CD4-positive, alpha-beta T cell (primary cell): ENCODE data around the gene DOCK4. TPM values are rescaled to one million over a fixed set of nuclear protein-coding genes. Genes with fewer than 3 reads are reported as not detected.

Experiments used
- ATAC-seq: fragments of 200-7000 bp; cut with Tn5 transposase; one replicate; pipeline ENCODE4 v1.10.0; 2022; ENCODE audit warnings: mild to moderate bottlenecking; ENCODE audit not compliant: poor library complexity
- CTCF ChIA-PET: fragments of 350-600 bp; sonication (Branson Sonifier 250); formaldehyde crosslinking; loops from one replicate; lab custom pipeline; 2021; ENCODE audit warnings: antibody characterized with exemption, inconsistent platforms; lab: Charles Lee
- POLR2A ChIA-PET: fragments of 350-600 bp; sonication (Branson Sonifier 250); formaldehyde crosslinking; loops from one replicate; lab custom pipeline; 2021; ENCODE audit warnings: antibody characterized with exemption, inconsistent platforms; lab: Charles Lee
- DNase-seq, 14 experiments: peaks; one replicate each; pipeline ENCODE4 v3.0.0-alpha.2; 2013 to 2020; ENCODE audit warnings: mixed read lengths in 2 of 14
- H3K27ac ChIP-seq, 2 donors: one replicate each; pipeline versions ENCODE4 v1.5.1 to v1.7.0; 2013; ENCODE audit warnings: low read length in 2 of 2, low read depth in 1 of 2, mild to moderate bottlenecking in 1 of 2
- H3K27me3 ChIP-seq, 2 experiments: 1 replicate in 1 of 2; 2 replicates in 1 of 2; pipeline versions ENCODE4 v1.6.1 to v1.7.0; 2013; ENCODE audit warnings: low read length in 2 of 2, control low read depth in 1 of 2, mild to moderate bottlenecking in 1 of 2, moderate library complexity in 1 of 2; ENCODE audit not compliant: insufficient read depth in 2 of 2, control insufficient read depth in 1 of 2
- H3K36me3 ChIP-seq: one replicate; pipeline ENCODE4 v1.6.1; 2013; ENCODE audit warnings: low read length, control low read depth; ENCODE audit not compliant: insufficient read depth
- H3K4me1 ChIP-seq: one replicate; pipeline ENCODE4 v1.6.1; 2013; ENCODE audit warnings: low read length, control low read depth; ENCODE audit not compliant: insufficient read depth
- H3K4me3 ChIP-seq: one replicate; pipeline ENCODE4 v1.5.1; 2013; ENCODE audit warnings: mild to moderate bottlenecking, low read length, moderate library complexity
- H3K9me3 ChIP-seq, 2 experiments: 1 replicate in 1 of 2; 2 replicates in 1 of 2; pipeline versions ENCODE4 v1.6.1 to v1.7.0; 2013; ENCODE audit warnings: low read length in 2 of 2, mild to moderate bottlenecking in 2 of 2, control low read depth in 1 of 2, moderate library complexity in 1 of 2; ENCODE audit not compliant: control insufficient read depth in 1 of 2, insufficient read depth in 1 of 2
- H3K27ac Mint-ChIP-seq: one replicate; pipeline ENCODE4 v1.8.0; 2020; ENCODE audit warnings: mixed read lengths
- H3K27me3 Mint-ChIP-seq: one replicate; pipeline ENCODE4 v1.8.0; 2021; ENCODE audit warnings: mixed read lengths
- H3K36me3 Mint-ChIP-seq: one replicate; pipeline ENCODE4 v1.8.0; 2021; ENCODE audit warnings: low read depth, mixed read lengths
- H3K4me1 Mint-ChIP-seq: one replicate; pipeline ENCODE4 v1.8.0; 2021; ENCODE audit warnings: low read depth, mixed read lengths
- H3K4me3 Mint-ChIP-seq: one replicate; pipeline ENCODE4 v1.8.0; 2020; ENCODE audit warnings: mild to moderate bottlenecking, mixed read lengths
- H3K9me3 Mint-ChIP-seq: one replicate; pipeline ENCODE4 v1.8.0; 2020; ENCODE audit warnings: mixed read lengths
- intact Hi-C, 2 experiments: fragments of 100-400 bp; cut with DNase I in 1 of 2; cut with micrococcal nuclease in 1 of 2; formaldehyde crosslinking; loops; one replicate each; pipeline versions ENCODE4 v1.15.1 to v1.9.0; 2023 to 2025; cut with DNase I, micrococcal nuclease
- total RNA-seq, 174 experiments: library from RNA in 2 of 174; stranded (reverse) in 2 of 174; gene quantifications; one replicate each; pipeline ENCODE4 v1.2.3 and lab custom pipeline; 2021 to 2026
- TF ChIP-seq, protein P1 (sequence below): fragments of 200-600 bp; IDR thresholded peaks from one replicate; pipeline ENCODE4 v1.8.0; 2022; ENCODE audit warnings: antibody characterized with exemption, mild to moderate bottlenecking

DOCK4 gene
- total RNA-seq, 2 experiments from 2014 or later = 0.31 to 0.38 TPM

- no peaks in the 10 kb centered on the region for H3K4me1 Mint-ChIP-seq
- Histone ChIP-seq H3K36me3 (no peaks in the 10 kb centered on the region), H3K4me1 (no peaks in the 10 kb centered on the region), H3K27ac (no peak overlapping the region), H3K4me3 (no peak overlapping the region), H3K9me3 (no peaks in the 10 kb centered on the region), H3K27me3 (no peaks in the 10 kb centered on the region)
- H3K27ac Mint-ChIP-seq = no peak overlapping the region
- ChIA-PET CTCF (no interaction called here), POLR2A (no interaction called here)
- H3K4me3 Mint-ChIP-seq = no peak overlapping the region
- no peak for ATAC-seq
- H3K27me3 Mint-ChIP-seq = no peaks in the 10 kb centered on the region
- DNase-seq = no peak
- no peaks in the 10 kb centered on the region for H3K36me3 Mint-ChIP-seq
- TF ChIP-seq, protein P1, sequence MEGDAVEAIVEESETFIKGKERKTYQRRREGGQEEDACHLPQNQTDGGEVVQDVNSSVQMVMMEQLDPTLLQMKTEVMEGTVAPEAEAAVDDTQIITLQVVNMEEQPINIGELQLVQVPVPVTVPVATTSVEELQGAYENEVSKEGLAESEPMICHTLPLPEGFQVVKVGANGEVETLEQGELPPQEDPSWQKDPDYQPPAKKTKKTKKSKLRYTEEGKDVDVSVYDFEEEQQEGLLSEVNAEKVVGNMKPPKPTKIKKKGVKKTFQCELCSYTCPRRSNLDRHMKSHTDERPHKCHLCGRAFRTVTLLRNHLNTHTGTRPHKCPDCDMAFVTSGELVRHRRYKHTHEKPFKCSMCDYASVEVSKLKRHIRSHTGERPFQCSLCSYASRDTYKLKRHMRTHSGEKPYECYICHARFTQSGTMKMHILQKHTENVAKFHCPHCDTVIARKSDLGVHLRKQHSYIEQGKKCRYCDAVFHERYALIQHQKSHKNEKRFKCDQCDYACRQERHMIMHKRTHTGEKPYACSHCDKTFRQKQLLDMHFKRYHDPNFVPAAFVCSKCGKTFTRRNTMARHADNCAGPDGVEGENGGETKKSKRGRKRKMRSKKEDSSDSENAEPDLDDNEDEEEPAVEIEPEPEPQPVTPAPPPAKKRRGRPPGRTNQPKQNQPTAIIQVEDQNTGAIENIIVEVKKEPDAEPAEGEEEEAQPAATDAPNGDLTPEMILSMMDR = no peak
- intact Hi-C loops = no loop called here
- no peaks in the 10 kb centered on the region for H3K9me3 Mint-ChIP-seq
Observed at GRCh38 chr7:112122144-112122543, 84.1 kb downstream of the DOCK4 start.

- Mint-ChIP-seq H3K36me3 (no peaks in the 10 kb centered on the region), H3K4me3 (no peak overlapping the region), H3K4me1 (no peaks in the 10 kb centered on the region), H3K27ac (no peak overlapping the region), H3K27me3 (no peaks in the 10 kb centered on the region), H3K9me3 (no peaks in the 10 kb centered on the region)
- DNase-seq (no peak), ATAC-seq (no peak)
- Histone ChIP-seq H3K27ac (no peak overlapping the region), H3K4me3 (no peak overlapping the region), H3K27me3 (no peaks in the 10 kb centered on the region), H3K36me3 (no peaks in the 10 kb centered on the region), H3K9me3 (no peaks in the 10 kb centered on the region), H3K4me1 (no peaks in the 10 kb centered on the region)
- TF ChIP-seq, protein P1 = no peak
- CTCF ChIA-PET = no interaction called here
- POLR2A ChIA-PET = no interaction called here
- intact Hi-C loops = no loop called here
Observed at GRCh38 chr7:112121318-112121717, 84.9 kb downstream of the DOCK4 start.

DNA sequence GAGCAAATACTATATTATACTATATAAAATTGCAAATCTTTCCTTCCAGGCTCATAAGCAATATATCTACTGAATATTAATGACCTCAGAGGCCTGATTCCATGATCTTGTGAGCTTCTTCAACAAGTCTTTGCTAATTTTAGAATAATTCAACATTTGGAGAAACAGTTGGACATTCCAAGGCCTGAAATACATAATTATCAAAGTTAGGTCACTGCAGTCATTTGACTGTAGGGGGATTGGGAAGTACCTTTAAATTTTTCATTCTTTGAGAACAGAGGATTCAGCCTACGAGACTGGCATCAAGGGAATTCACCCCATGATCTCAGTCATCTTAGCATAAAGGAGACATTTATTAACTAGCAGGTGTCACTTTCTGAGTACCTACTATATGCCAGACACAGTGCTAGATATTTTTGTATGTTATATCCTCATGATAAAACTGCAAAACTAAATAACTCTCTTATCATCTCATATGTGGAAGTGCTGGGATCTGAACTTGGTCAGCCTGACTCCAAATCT lies 85.4 kb downstream of the DOCK4 start:
- Histone ChIP-seq H3K27ac (no peak overlapping the region), H3K9me3 (no peaks in the 10 kb centered on the region), H3K4me1 (no peaks in the 10 kb centered on the region), H3K36me3 (no peaks in the 10 kb centered on the region), H3K4me3 (no peak overlapping the region), H3K27me3 (no peaks in the 10 kb centered on the region)
- H3K4me3 Mint-ChIP-seq = no peak overlapping the region
- ChIA-PET POLR2A (no interaction called here), CTCF (no interaction called here)
- TF ChIP-seq, protein P1 = no peak
- no peaks in the 10 kb centered on the region for H3K4me1 Mint-ChIP-seq
- H3K9me3 Mint-ChIP-seq = no peaks in the 10 kb centered on the region
- DNase-seq = no peak
- no peak for ATAC-seq
- no peaks in the 10 kb centered on the region for H3K36me3 Mint-ChIP-seq
- no peak overlapping the region for H3K27ac Mint-ChIP-seq
- intact Hi-C loops = no loop called here
- H3K27me3 Mint-ChIP-seq = no peaks in the 10 kb centered on the region
